ENCODE measurements around the gene PLEKHA8. TPM values are rescaled to one million over a fixed set of nuclear protein-coding genes. Genes with fewer than 3 reads are reported as not detected.

PLEKHA8 gene
- total and polyA plus RNA-seq, 2 of the 8 experiments (the other 6 are each of a cell fraction or from before 2014, with no cell fraction given): 10.7 to 44.0 TPM

GRCh38 chr7:30166841-30167235, 138.6 kb downstream of the PLEKHA8 start (continued):
- no peak for TF ChIP-seq CHD7 (IDR thresholded peaks at IDR 0.05; ENCODE audit: insufficient replicate concordance, low read length)
- no peak for TF ChIP-seq SAP30 (IDR thresholded peaks at IDR 0.05; ENCODE audit: insufficient read depth, insufficient replicate concordance, low read length)
- TF ChIP-seq HDAC2 (IDR thresholded peaks at IDR 0.05; ENCODE audit: borderline replicate concordance in 1 of 2, low read depth in 2 of 2, low read length in 2 of 2): no peak
- no peak for TF ChIP-seq MAFK (IDR thresholded peaks at IDR 0.05; ENCODE audit: low read depth, low read length)
- no peak for TF ChIP-seq CTBP2 (IDR thresholded peaks at IDR 0.05; ENCODE audit: borderline replicate concordance, insufficient read depth, insufficient read length, low read length)
- no peak for TF ChIP-seq YY1 (IDR thresholded peaks at IDR 0.05; ENCODE audit: low read depth, low read length)
- no peak for TF ChIP-seq ATF3 (IDR thresholded peaks at IDR 0.05; ENCODE audit: insufficient read depth, low read depth, low read length)
- TF ChIP-seq CHD1 (IDR thresholded peaks at IDR 0.05; ENCODE audit: low read depth, low read length): no peak
- TF ChIP-seq JUND (IDR thresholded peaks at IDR 0.05; ENCODE audit: low read length): no peak
- no peak for TF ChIP-seq BRCA1 (IDR thresholded peaks at IDR 0.05; ENCODE audit: low read depth, low read length)
- no peak for TF ChIP-seq KDM4A (IDR thresholded peaks at IDR 0.05; ENCODE audit: low read depth, low read length, severe bottlenecking)
